Neural progenitor cell (in vitro differentiated cells): ENCODE data around the gene PRR4. TPM values are rescaled to one million over a fixed set of nuclear protein-coding genes. Genes with fewer than 3 reads are reported as not detected.
A peak's percentile ranks its signal among the peaks of the same experiment; 100 is the strongest.

Experiments
- DNase-seq: peaks from one replicate; pipeline ENCODE4 v3.0.0-alpha.2; 2016; ENCODE audit warnings: low spot score
- H2AFZ ChIP-seq: fragments of 200-600 bp; sonication (generic); replicated peaks from 2 replicates; pipeline ENCODE4 v1.6.1; 2016; ENCODE audit warnings: antibody characterized with exemption
- H3F3A ChIP-seq: fragments of 200-600 bp; sonication (generic); 2 replicates; pipeline ENCODE4 v1.6.1; 2016; ENCODE audit warnings: antibody characterized with exemption, low read depth
- H3K27ac ChIP-seq: fragments of 200-600 bp; sonication (generic); 2 replicates; pipeline ENCODE4 v1.5.1; 2016; ENCODE audit warnings: mild to moderate bottlenecking
- H3K27me3 ChIP-seq: fragments of 200-600 bp; sonication (generic); 2 replicates; pipeline ENCODE4 v1.6.1; 2016; ENCODE audit warnings: mild to moderate bottlenecking, moderate library complexity
- H3K36me3 ChIP-seq: fragments of 200-600 bp; sonication (generic); 2 replicates; pipeline ENCODE4 v1.5.1; 2016
- H3K4me1 ChIP-seq: fragments of 200-600 bp; sonication (generic); 2 replicates; pipeline ENCODE4 v1.6.1; 2016; ENCODE audit warnings: mixed run types
- H3K4me2 ChIP-seq: fragments of 200-600 bp; sonication (generic); 2 replicates; pipeline ENCODE4 v1.6.1; 2016
- H3K4me3 ChIP-seq: fragments of 200-600 bp; sonication (generic); 2 replicates; pipeline ENCODE4 v1.5.1; 2016
- H3K79me2 ChIP-seq: fragments of 200-600 bp; sonication (generic); 2 replicates; pipeline ENCODE4 v1.6.1; 2016; ENCODE audit warnings: low read depth
- H3K9ac ChIP-seq: fragments of 200-600 bp; sonication (generic); 2 replicates; pipeline ENCODE4 v1.6.1; 2016
- H3K9me3 ChIP-seq: fragments of 200-600 bp; sonication (generic); 2 replicates; pipeline ENCODE4 v1.5.1; 2016; ENCODE audit warnings: low read depth
- H4K20me1 ChIP-seq: fragments of 200-600 bp; sonication (generic); 2 replicates; pipeline ENCODE4 v1.6.1; 2016; ENCODE audit warnings: low read depth
- H3K27ac Mint-ChIP-seq: 3 replicates; pipeline ENCODE4 v1.8.0; 2021; ENCODE audit warnings: mixed read lengths
- H3K27me3 Mint-ChIP-seq: 2 replicates; pipeline ENCODE4 v1.8.0; 2022; ENCODE audit warnings: low read depth, mild to moderate bottlenecking, inconsistent platforms, moderate library complexity, mixed read lengths; ENCODE audit not compliant: insufficient read depth
- H3K36me3 Mint-ChIP-seq: 3 replicates; pipeline ENCODE4 v1.8.0; 2021; ENCODE audit warnings: mixed read lengths
- H3K4me1 Mint-ChIP-seq: 3 replicates; pipeline ENCODE4 v1.8.0; 2021; ENCODE audit warnings: mixed read lengths
- H3K4me3 Mint-ChIP-seq: 3 replicates; pipeline ENCODE4 v1.8.0; 2021; ENCODE audit warnings: mild to moderate bottlenecking, moderate library complexity, mixed read lengths
- H3K9me3 Mint-ChIP-seq: 3 replicates; pipeline ENCODE4 v1.8.0; 2020; ENCODE audit warnings: mixed read lengths
- CTCF ChIP-seq: fragments of 200-600 bp; sonication (generic); IDR thresholded peaks from 2 replicates; pipeline ENCODE4 v1.5.1; 2017; ENCODE audit warnings: antibody characterized with exemption, mild to moderate bottlenecking
- EZH2 ChIP-seq: fragments of 200-600 bp; sonication (generic); IDR thresholded peaks from 2 replicates; pipeline ENCODE4 v1.6.1; 2017; ENCODE audit warnings: antibody characterized with exemption, mild to moderate bottlenecking, moderate library complexity
- EZH2phosphoT487 ChIP-seq: fragments of 200-600 bp; sonication (generic); IDR thresholded peaks from 2 replicates; pipeline ENCODE4 v1.6.1; 2017; ENCODE audit warnings: antibody characterized with exemption
- total RNA-seq: library from RNA; depleted of rRNA; stranded (reverse); fragments of >200 nt; gene quantifications from 2 replicates; pipeline ENCODE4 v1.2.3, GENCODE V29; 2015; ENCODE audit warnings: low replicate concordance

PRR4 gene
- total RNA-seq, 1 donor from 2014 or later: 0.69 TPM

- TF ChIP-seq CTCF (no peak), EZH2phosphoT487 (no peak), EZH2 (no peak)
- no peak within 1 kb of the TSS for H3K4me2 ChIP-seq
- peaks cover 7% of the 10 kb centered on the region for H3K4me1 ChIP-seq
- H3K9ac ChIP-seq: no peak within 1 kb of the TSS
- no peaks in the 10 kb centered on the region for H3K27me3 ChIP-seq
- Mint-ChIP-seq H3K9me3 (no peaks in the 10 kb centered on the region), H3K36me3 (no peaks in the 10 kb centered on the region), H3K27me3 (no peaks in the 10 kb centered on the region), H3K27ac (no peak within 1 kb of the TSS), H3K4me3 (no peak within 1 kb of the TSS), H3K4me1 (no peaks in the 10 kb centered on the region)
- H3K36me3 ChIP-seq: no peaks in the 10 kb centered on the region
- no peaks in the 10 kb centered on the region for H3K9me3 ChIP-seq
- no peaks in the 10 kb centered on the region for H3K79me2 ChIP-seq
- DNase-seq: no peak
- H4K20me1 ChIP-seq: no peaks in the 10 kb centered on the region
- no peak within 1 kb of the TSS for H3K27ac ChIP-seq
- H2AFZ ChIP-seq: no peak within 1 kb of the TSS
- no peaks in the 10 kb centered on the region for H3F3A ChIP-seq
- H3K4me3 ChIP-seq: no peak within 1 kb of the TSS
Measured at GRCh38 chr12:10810068-10810467, 39.2 kb downstream of the PRR4 start, which contains the start of gene TAS2R9. Gene TAS2R9, minus strand, starts transcription at chr12:10810168. Its CDS starts 93 bp downstream, at chr12:10810075.

GRCh38 chr12:10807186-10807585 is 42.1 kb downstream of the PRR4 start, which contains the start of gene TAS2R8:
Gene TAS2R8, minus strand, starts transcription at chr12:10807286. Its CDS starts 306 bp downstream, at chr12:10806980.
- no peaks in the 10 kb centered on the region for H3K27me3 ChIP-seq
- H2AFZ ChIP-seq: no peak within 1 kb of the TSS
- no peak within 1 kb of the TSS for H3K4me2 ChIP-seq
- H3K79me2 ChIP-seq: no peaks in the 10 kb centered on the region
- peaks cover 3% of the 10 kb centered on the region for H3K4me1 Mint-ChIP-seq
- no peak for TF ChIP-seq EZH2phosphoT487
- no peak for TF ChIP-seq EZH2
- no peak for TF ChIP-seq CTCF
- no peak within 1 kb of the TSS for H3K4me3 ChIP-seq
- H3K9me3 ChIP-seq: no peaks in the 10 kb centered on the region
- no peaks in the 10 kb centered on the region for H3K9me3 Mint-ChIP-seq
- no peaks in the 10 kb centered on the region for H3K36me3 Mint-ChIP-seq
- H4K20me1 ChIP-seq: no peaks in the 10 kb centered on the region
- peaks cover 16% of the 10 kb centered on the region for H3K4me1 ChIP-seq
- no peak within 1 kb of the TSS for H3K27ac ChIP-seq
- DNase-seq: no peak
- no peak within 1 kb of the TSS for H3K27ac Mint-ChIP-seq
- H3K4me3 Mint-ChIP-seq: no peak within 1 kb of the TSS
- H3K27me3 Mint-ChIP-seq: no peaks in the 10 kb centered on the region
- H3K9ac ChIP-seq: no peak within 1 kb of the TSS
- H3F3A ChIP-seq: peaks cover 8% of the 10 kb centered on the region
- H3K36me3 ChIP-seq: no peaks in the 10 kb centered on the region

- no peak within 1 kb of the TSS for H3K9ac ChIP-seq
- peak within 1 kb of the TSS; percentile 40 for H3K4me2 ChIP-seq
- H3K9me3 ChIP-seq: no peaks in the 10 kb centered on the region
- Mint-ChIP-seq H3K9me3 (no peaks in the 10 kb centered on the region), H3K27me3 (no peaks in the 10 kb centered on the region), H3K36me3 (no peaks in the 10 kb centered on the region), H3K4me1 (peaks cover 8% of the 10 kb centered on the region), H3K4me3 (no peak within 1 kb of the TSS), H3K27ac (no peak within 1 kb of the TSS)
- H3K4me1 ChIP-seq: peaks cover 31% of the 10 kb centered on the region
- H4K20me1 ChIP-seq: no peaks in the 10 kb centered on the region
- H3K27ac ChIP-seq: no peak within 1 kb of the TSS
- H3K79me2 ChIP-seq: no peaks in the 10 kb centered on the region
- DNase-seq: peak; percentile 46
- no peaks in the 10 kb centered on the region for H3K36me3 ChIP-seq
- no peaks in the 10 kb centered on the region for H3K27me3 ChIP-seq
- H2AFZ ChIP-seq: no peak within 1 kb of the TSS
- H3K4me3 ChIP-seq: no peak within 1 kb of the TSS
- H3F3A ChIP-seq: peaks cover 16% of the 10 kb centered on the region
- TF ChIP-seq EZH2phosphoT487: peak; percentile 75
- TF ChIP-seq CTCF: no peak
Measured at GRCh38 chr12:10802587-10802986, 46.7 kb downstream of the PRR4 start, which contains the start of gene TAS2R7. Gene TAS2R7, minus strand, starts transcription at chr12:10802627. Its CDS starts 57 bp downstream, at chr12:10802570.
